ENCODE measurements around the gene MYG1. TPM values are rescaled to one million over a fixed set of nuclear protein-coding genes. Genes with fewer than 3 reads are reported as not detected.

The MYG1 gene
- total and polyA plus RNA-seq, 2 of the 13 experiments (the other 11 are each of a cell fraction or from before 2014, with no cell fraction given): 38.6 to 58.0 TPM

- TF ChIP-seq ELK4 (CRISPR knock-in tag; IDR thresholded peaks at IDR 0.05; ENCODE audit: borderline replicate concordance) (no peak), AHDC1 (CRISPR knock-in tag; IDR thresholded peaks at IDR 0.05; ENCODE audit: borderline replicate concordance) (no peak), ZNF343 (CRISPR knock-in tag; IDR thresholded peaks at IDR 0.05) (no peak), BCL6 (CRISPR knock-in tag; IDR thresholded peaks at IDR 0.05) (no peak), TEAD3 (CRISPR knock-in tag; optimal IDR thresholded peaks at IDR 0.05; ENCODE audit: borderline replicate concordance) (no peak), ZNF234 (CRISPR knock-in tag; conservative IDR thresholded peaks at IDR 0.05) (no peak), ZNF615 (CRISPR knock-in tag; IDR thresholded peaks at IDR 0.05; ENCODE audit: borderline replicate concordance) (no peak), MEF2D (CRISPR knock-in tag; IDR thresholded peaks at IDR 0.05) (no peak), MED13 (CRISPR knock-in tag; IDR thresholded peaks at IDR 0.05) (no peak), ZNF274 (CRISPR knock-in tag; IDR thresholded peaks at IDR 0.05) (no peak; the same call in 1 of the 2 replicates), POLR2AphosphoS2 (IDR thresholded peaks at IDR 0.05; ENCODE audit: low read depth, low read length) (no peak), ZSCAN22 (CRISPR knock-in tag; IDR thresholded peaks at IDR 0.05) (no peak), BATF2 (CRISPR knock-in tag; IDR thresholded peaks at IDR 0.05) (no peak), NR0B2 (CRISPR knock-in tag; IDR thresholded peaks at IDR 0.05) (no peak), LCORL (IDR thresholded peaks at IDR 0.05) (no peak), LCORL (CRISPR knock-in tag; IDR thresholded peaks at IDR 0.05) (no peak), SMAD1 (CRISPR knock-in tag; IDR thresholded peaks at IDR 0.05; ENCODE audit: borderline replicate concordance, low read depth) (no peak), ZNF414 (CRISPR knock-in tag; IDR thresholded peaks at IDR 0.05) (no peak), PITX1 (CRISPR knock-in tag; IDR thresholded peaks at IDR 0.05) (no peak), MYPOP (CRISPR knock-in tag; IDR thresholded peaks at IDR 0.05) (no peak)
Observed at GRCh38 chr12:53252349-53252916, 47.1 kb upstream of the MYG1 start (continued).

Measured in HepG2 (cell line).